ENCODE measurements around the gene DSC3. TPM values are rescaled to one million over a fixed set of nuclear protein-coding genes. Genes with fewer than 3 reads are reported as not detected.

DSC3 gene
- total RNA-seq, 5 donors from 2014 or later (not counting 1 experiment from before 2014, with no cell fraction given), result 0.18 TPM; not detected in 4

DNA sequence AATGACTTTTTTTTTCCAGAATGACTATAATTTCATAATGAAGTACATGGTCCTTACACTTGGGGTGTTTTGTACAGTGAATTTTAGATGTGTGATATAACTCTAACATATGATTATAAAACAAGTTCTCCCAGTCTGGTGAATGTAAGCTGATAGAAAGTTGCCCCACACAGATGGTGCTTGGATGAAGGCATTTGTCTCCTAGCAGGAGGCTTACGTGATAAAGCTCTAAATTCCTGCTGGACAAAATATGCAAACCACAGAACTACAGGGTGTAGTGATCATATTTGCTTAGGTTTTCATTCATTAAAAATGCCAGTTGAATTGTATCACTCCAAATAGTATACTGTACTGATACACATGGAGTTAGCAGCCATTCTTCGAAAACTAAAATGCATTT is 85.5 kb downstream of the DSC3 start:
- H3K27me3 ChIP-seq (replicated peaks in 1 of 2; ENCODE audit: control insufficient read depth in 2 of 2, extremely low read depth in 1 of 2, insufficient read depth in 2 of 2, low read length in 1 of 2), result no peaks in the 10 kb centered on the region
- H3K36me3 Mint-ChIP-seq, result no peaks in the 10 kb centered on the region
- DNase-seq (no peak), ATAC-seq (replicated peaks in 1 of 4) (no peak)
- WGBS (ENCODE audit: insufficient coverage), result no CpG with 5 or more reads among the region's 2 CpGs
- ChIA-PET CTCF (no interaction called here), POLR2A (no interaction called here)
- no peaks in the 10 kb centered on the region for H3K4me1 ChIP-seq (ENCODE audit: control insufficient read depth in 1 of 2, extremely low read depth in 1 of 2, insufficient read depth in 2 of 2, low read length in 2 of 2)
- H3K9me3 ChIP-seq, result no peaks in the 10 kb centered on the region
- no peak overlapping the region for H3K27ac Mint-ChIP-seq
- no peak overlapping the region for H3K27ac ChIP-seq (ENCODE audit: low read length)
- no peaks in the 10 kb centered on the region for H3K4me1 Mint-ChIP-seq
- peaks cover 0 to 7% (median 6%) of the 10 kb centered on the region in 3 donors for H3K9me3 Mint-ChIP-seq
- no peaks in the 10 kb centered on the region for H3K36me3 ChIP-seq (ENCODE audit: control insufficient read depth in 2 of 2, extremely low read depth in 1 of 2, insufficient read depth in 1 of 2, low read length in 1 of 2)
- H3K4me3 ChIP-seq (ENCODE audit: control insufficient read depth in 1 of 2, extremely low read depth in 1 of 2, low read length in 1 of 2), result no peak overlapping the region
- H3K27me3 Mint-ChIP-seq, result no peaks in the 10 kb centered on the region
- H3K4me3 Mint-ChIP-seq, result no peak overlapping the region

- H3K4me3 ChIP-seq (ENCODE audit: control insufficient read depth in 1 of 2, extremely low read depth in 1 of 2, low read length in 1 of 2), result no peak overlapping the region
- no peaks in the 10 kb centered on the region for H3K9me3 ChIP-seq
- H3K4me1 ChIP-seq (ENCODE audit: control insufficient read depth in 1 of 2, extremely low read depth in 1 of 2, insufficient read depth in 2 of 2, low read length in 2 of 2), result no peaks in the 10 kb centered on the region
- H3K27me3 ChIP-seq (replicated peaks in 1 of 2; ENCODE audit: control insufficient read depth in 2 of 2, extremely low read depth in 1 of 2, insufficient read depth in 2 of 2, low read length in 1 of 2), result no peaks in the 10 kb centered on the region
- DNase-seq (no peak), ATAC-seq (replicated peaks in 1 of 4) (no peak)
- no peak overlapping the region for H3K27ac ChIP-seq (ENCODE audit: low read length)
- POLR2A ChIA-PET, result no interaction called here
- Mint-ChIP-seq H3K4me3 (no peak overlapping the region), H3K27ac (no peak overlapping the region), H3K36me3 (no peaks in the 10 kb centered on the region), H3K9me3 (peaks cover 0 to 13% (median 6%) of the 10 kb centered on the region in 3 donors), H3K4me1 (no peaks in the 10 kb centered on the region), H3K27me3 (no peaks in the 10 kb centered on the region)
- H3K36me3 ChIP-seq (ENCODE audit: control insufficient read depth in 2 of 2, extremely low read depth in 1 of 2, insufficient read depth in 1 of 2, low read length in 1 of 2), result no peaks in the 10 kb centered on the region
- WGBS (ENCODE audit: insufficient coverage), result no CpG with 5 or more reads among the region's 3 CpGs
- CTCF ChIA-PET, result no interaction called here
Observed at GRCh38 chr18:30954262-30954661, 88.3 kb downstream of the DSC3 start.

DNA sequence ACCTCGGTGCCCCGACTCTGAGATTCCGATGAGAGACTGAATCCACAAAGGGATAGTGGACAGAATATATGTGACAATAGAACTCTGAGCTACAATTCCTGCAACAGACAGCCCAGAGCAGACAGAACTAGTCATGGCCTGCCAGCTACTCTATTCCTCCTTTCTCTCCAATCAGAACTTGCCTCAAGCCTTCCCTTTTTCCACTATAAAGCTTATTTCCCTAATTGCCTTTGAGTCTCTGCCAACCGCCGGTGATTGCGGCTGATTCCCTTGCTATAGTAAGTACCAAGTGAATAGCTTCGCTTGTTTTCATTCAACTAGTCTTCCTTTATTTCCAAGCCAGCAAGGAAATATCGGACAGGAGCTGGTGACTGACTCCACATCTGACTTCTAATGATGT is 96.8 kb downstream of the DSC3 start:
- H3K36me3 ChIP-seq (ENCODE audit: control insufficient read depth in 2 of 2, extremely low read depth in 1 of 2, insufficient read depth in 1 of 2, low read length in 1 of 2), result no peaks in the 10 kb centered on the region
- no peak overlapping the region for H3K27ac Mint-ChIP-seq
- H3K4me1 ChIP-seq (ENCODE audit: control insufficient read depth in 1 of 2, extremely low read depth in 1 of 2, insufficient read depth in 2 of 2, low read length in 2 of 2), result no peaks in the 10 kb centered on the region
- no peaks in the 10 kb centered on the region for H3K36me3 Mint-ChIP-seq
- no peak overlapping the region for H3K4me3 ChIP-seq (ENCODE audit: control insufficient read depth in 1 of 2, extremely low read depth in 1 of 2, low read length in 1 of 2)
- H3K9me3 ChIP-seq, result no peaks in the 10 kb centered on the region
- ChIA-PET CTCF (no interaction called here), POLR2A (no interaction called here)
- no peak overlapping the region for H3K27ac ChIP-seq (ENCODE audit: low read length)
- peaks cover 6 to 19% (median 15%) of the 10 kb centered on the region in 3 donors for H3K9me3 Mint-ChIP-seq
- DNase-seq (no peak), ATAC-seq (replicated peaks in 1 of 4) (no peak)
- no peak overlapping the region for H3K4me3 Mint-ChIP-seq
- H3K27me3 ChIP-seq (replicated peaks in 1 of 2; ENCODE audit: control insufficient read depth in 2 of 2, extremely low read depth in 1 of 2, insufficient read depth in 2 of 2, low read length in 1 of 2), result no peaks in the 10 kb centered on the region
- H3K4me1 Mint-ChIP-seq, result no peaks in the 10 kb centered on the region
- WGBS (ENCODE audit: insufficient coverage), result no CpG with 5 or more reads among the region's 8 CpGs
- no peaks in the 10 kb centered on the region for H3K27me3 Mint-ChIP-seq

- Histone ChIP-seq H3K27me3 (replicated peaks in 1 of 2; ENCODE audit: control insufficient read depth in 2 of 2, extremely low read depth in 1 of 2, insufficient read depth in 2 of 2, low read length in 1 of 2) (no peaks in the 10 kb centered on the region), H3K4me1 (ENCODE audit: control insufficient read depth in 1 of 2, extremely low read depth in 1 of 2, insufficient read depth in 2 of 2, low read length in 2 of 2) (no peaks in the 10 kb centered on the region), H3K27ac (ENCODE audit: low read length) (no peak overlapping the region), H3K36me3 (ENCODE audit: control insufficient read depth in 2 of 2, extremely low read depth in 1 of 2, insufficient read depth in 1 of 2, low read length in 1 of 2) (no peaks in the 10 kb centered on the region), H3K4me3 (ENCODE audit: control insufficient read depth in 1 of 2, extremely low read depth in 1 of 2, low read length in 1 of 2) (no peak overlapping the region), H3K9me3 (no peaks in the 10 kb centered on the region)
- no peak overlapping the region for H3K4me3 Mint-ChIP-seq
- H3K27ac Mint-ChIP-seq, result no peak overlapping the region
- CTCF ChIA-PET, result no interaction called here
- POLR2A ChIA-PET, result no interaction called here
- ATAC-seq (replicated peaks in 1 of 4), result no peak
- H3K27me3 Mint-ChIP-seq, result no peaks in the 10 kb centered on the region
- no peaks in the 10 kb centered on the region for H3K4me1 Mint-ChIP-seq
- H3K9me3 Mint-ChIP-seq, result peaks cover 6 to 24% (median 14%) of the 10 kb centered on the region in 3 donors
- DNase-seq, result no peak
- WGBS (ENCODE audit: insufficient coverage), result 100% methylated on average over 1 of the region's 3 CpGs
- no peaks in the 10 kb centered on the region for H3K36me3 Mint-ChIP-seq
Observed at GRCh38 chr18:30944773-30945417, 97.6 kb downstream of the DSC3 start.

GRCh38 chr18:30940952-30941539 is 101.5 kb downstream of the DSC3 start:
- ChIA-PET CTCF (no interaction called here), POLR2A (no interaction called here)
- no peaks in the 10 kb centered on the region for H3K27me3 Mint-ChIP-seq
- no peaks in the 10 kb centered on the region for H3K4me1 ChIP-seq (ENCODE audit: control insufficient read depth in 1 of 2, extremely low read depth in 1 of 2, insufficient read depth in 2 of 2, low read length in 2 of 2)
- ATAC-seq (replicated peaks in 1 of 4) (no peak), DNase-seq (no peak)
- H3K27ac Mint-ChIP-seq, result no peak overlapping the region
- no peaks in the 10 kb centered on the region for H3K27me3 ChIP-seq (replicated peaks in 1 of 2; ENCODE audit: control insufficient read depth in 2 of 2, extremely low read depth in 1 of 2, insufficient read depth in 2 of 2, low read length in 1 of 2)
- H3K4me3 ChIP-seq (ENCODE audit: control insufficient read depth in 1 of 2, extremely low read depth in 1 of 2, low read length in 1 of 2), result no peak overlapping the region
- no peak overlapping the region for H3K27ac ChIP-seq (ENCODE audit: low read length)
- peaks cover 6 to 33% (median 16%) of the 10 kb centered on the region in 3 donors for H3K9me3 Mint-ChIP-seq
- H3K4me3 Mint-ChIP-seq, result no peak overlapping the region
- no peaks in the 10 kb centered on the region for H3K36me3 ChIP-seq (ENCODE audit: control insufficient read depth in 2 of 2, extremely low read depth in 1 of 2, insufficient read depth in 1 of 2, low read length in 1 of 2)
- no peaks in the 10 kb centered on the region for H3K4me1 Mint-ChIP-seq
- H3K36me3 Mint-ChIP-seq, result no peaks in the 10 kb centered on the region
- H3K9me3 ChIP-seq, result no peaks in the 10 kb centered on the region

Other genes with a start within 250 kb of the DSC3 start
- under 1 TPM in 3 of 5 donors, not detected in 2; 0.09 to 0.16 (median 0.13) TPM for gene DSC2, start 59.7 kb upstream of the DSC3 start, total RNA-seq
- gene DSC1, start 120.1 kb upstream of the DSC3 start, total RNA-seq, result 1 to 10 TPM; 1.5 to 5.9 (median 2.2) TPM